Measurements from ENCODE around the gene AGAP1.

Gene AGAP1

DNA sequence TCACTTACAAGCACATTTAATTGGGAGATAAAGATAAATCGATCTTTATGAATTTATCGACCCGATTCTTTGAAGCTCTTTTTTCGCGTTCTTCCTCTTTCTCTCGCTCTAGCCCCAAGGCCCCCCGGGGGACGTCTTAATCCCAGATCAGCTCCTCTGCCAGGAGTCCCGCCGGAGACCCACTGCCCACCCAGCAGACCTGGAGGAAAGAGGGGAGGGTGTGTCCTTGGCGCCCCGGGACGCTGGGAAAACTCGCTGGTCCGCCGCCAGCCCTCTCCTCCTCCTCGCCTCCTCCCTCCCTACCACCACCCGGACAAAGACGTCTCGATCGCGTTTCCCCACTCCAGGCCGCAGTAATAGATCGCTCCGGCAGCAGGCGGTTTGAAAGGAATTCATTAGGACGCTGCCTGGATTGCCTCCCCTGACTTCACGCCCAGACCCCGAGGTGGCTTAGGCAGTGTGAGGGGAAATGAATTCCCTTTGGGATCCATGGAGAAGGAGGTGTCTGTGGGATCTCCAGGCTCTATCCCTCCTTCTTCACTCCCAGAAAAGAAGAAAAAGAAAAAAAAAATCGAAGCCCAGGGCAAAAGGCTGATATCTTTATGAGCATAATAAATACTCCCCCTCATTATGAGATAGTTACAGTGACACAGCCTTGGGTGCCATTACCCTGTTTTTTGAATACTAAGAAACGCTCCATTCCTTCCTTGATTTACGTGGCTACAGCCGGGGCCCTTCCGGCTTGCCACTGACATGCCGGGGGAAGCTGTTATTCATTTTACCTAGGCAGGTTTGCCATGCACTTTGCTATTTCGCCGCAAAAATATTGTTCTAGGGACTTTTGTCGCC, 676.1 kb downstream of the AGAP1 start:
- DNase-seq, result no peak

DNA sequence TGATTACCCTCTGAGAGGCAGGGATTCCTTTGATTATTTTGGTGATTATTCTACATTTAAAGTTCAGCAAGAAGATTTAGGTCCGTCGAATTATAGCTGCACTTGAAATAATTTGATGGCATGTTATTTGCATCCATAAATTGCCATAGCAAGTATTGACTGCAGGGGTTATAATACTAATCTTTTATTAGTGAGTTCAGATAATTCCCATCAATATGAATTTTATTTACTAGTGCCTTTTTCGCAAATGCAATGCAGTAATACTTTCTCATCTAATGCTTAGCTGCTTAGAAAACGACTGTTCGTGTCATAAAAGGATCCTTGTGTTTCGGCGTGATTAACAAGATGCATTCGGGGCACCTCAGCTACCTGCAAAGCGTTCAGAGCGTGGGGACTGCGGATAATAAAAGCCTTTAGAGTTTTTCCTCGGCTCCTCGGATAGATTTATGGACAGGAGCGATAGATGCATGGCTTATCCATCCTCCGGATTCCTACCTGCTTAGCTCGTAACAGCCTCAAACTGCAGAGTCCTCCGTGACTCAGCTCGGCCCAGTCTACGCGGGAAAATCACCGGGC, 676.8 kb downstream of the AGAP1 start:
- DNase-seq, result no peak

DNA sequence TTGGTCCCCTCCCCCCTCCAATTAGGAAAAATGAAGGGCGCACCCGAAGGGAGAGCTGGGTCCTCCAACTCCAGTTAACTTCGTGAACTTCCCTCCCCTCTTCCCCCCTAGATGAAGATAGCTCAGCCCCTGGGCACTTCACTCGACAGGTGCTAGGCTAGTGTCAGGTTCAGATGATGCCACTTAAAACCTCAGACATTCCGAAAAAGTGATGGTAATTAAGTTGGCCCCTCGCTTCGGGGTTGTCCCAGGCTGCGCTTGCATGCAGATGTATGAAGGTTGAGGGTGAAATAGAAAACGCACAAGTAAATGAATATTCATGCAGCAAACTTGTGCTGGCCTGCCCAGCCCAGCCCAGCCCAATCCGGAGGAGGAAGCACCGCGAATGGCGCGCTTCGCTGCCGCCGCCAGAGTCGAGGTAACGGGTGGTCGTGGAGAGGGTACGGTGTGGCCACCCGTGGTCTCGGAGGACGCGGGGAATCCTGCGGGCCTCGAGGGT, 677.4 kb downstream of the AGAP1 start:
- DNase-seq, result no peak

DNA sequence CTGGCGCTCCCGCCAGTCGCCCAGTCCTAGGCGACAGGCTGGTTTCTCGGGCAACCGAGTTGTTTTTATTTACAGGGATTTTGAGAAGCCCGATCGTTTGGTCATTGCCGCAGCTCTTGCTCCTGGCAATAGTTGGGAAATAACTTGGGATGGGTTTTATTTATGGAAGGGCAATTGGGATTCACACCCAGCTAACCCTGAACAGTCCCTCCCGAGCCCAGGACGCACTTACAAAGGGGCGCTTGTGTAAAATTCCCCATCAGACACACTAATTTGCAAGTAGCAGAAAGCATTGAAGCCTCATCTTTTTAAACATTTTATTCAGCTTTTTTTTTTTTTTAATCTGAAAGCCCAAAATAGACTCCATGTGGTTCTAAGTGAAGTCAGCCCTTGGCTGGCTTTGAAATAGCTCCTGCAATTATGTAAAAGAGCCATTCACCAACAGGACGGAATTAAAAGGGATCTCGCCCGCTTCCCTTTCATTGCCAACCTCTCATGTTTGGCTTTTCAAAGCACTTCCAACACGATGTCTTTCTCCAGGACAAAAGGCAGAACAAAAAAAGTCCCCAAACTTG, 677.9 kb downstream of the AGAP1 start:
- no peak for DNase-seq

DNA sequence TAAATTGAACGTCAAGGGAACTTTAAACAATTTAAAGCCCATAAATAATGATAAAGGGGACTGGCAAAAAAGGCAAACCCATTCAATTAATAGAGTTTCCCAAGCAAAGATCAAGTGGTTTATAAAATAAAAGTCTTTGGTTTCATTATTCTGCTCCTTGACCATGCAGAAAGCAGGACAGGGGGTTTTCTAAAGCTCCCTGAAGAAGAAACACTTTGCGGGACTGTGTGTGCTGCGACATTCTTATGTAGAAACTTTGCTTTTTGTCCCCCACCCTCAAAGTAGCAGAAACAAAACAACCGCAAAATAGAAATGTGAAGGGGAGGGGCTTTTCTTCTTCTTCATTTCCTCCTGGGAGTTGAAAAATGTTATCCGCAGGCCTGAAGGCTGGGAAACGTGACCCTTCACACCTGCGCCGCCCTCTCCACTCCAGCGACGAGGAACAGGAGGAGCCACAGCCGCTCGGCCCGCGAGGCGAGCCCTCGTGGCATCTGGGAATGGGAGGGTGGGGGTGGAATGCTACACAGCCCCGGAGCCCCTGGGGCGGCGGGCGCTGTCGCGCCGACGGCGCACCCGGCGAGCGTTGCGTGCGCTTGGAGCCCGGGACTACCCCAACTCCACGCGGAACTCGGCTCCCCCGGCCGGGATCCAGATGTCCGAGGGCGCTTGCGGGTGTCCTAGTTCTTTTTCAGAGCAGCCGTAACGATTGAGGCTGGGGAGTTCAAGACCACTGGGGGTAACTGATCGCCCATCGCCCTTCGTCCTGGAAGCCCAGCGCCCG, 678.6 kb downstream of the AGAP1 start:
- DNase-seq, result no peak

DNA sequence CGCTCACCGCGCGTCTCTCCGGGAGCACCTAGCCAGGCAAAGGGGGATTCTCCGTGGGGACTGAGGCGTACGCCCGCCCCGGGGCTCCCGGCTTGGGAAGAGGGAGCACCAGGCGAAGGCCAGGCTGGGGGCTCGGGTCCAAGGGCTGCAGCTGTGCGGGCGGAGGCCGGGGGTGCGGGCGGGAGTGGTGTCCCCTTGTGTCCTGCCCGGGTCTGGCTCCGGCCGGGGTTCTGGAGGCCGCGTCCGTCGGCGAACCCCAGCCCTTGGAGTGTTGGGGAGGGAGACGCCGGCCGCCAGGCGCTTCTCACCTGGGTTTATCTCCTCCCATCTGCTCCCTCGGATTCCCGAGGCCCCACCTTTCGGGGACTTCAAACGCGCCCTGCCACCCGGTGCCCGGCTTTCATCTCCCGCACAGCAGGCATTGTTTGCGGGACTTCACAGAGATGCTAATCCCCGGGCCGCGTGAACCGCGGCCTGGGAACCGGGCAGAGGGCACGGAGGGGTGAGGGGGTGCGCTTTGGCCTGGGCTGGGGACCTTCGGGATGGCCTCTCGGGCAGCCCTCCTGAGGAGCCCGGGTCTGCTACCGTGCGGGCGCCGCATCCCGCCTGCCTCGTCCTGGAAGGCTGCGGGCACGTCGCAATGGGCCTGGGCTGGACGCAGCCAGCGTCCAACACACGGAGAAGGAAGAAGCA, 679.3 kb downstream of the AGAP1 start:
- DNase-seq, result no peak

DNA sequence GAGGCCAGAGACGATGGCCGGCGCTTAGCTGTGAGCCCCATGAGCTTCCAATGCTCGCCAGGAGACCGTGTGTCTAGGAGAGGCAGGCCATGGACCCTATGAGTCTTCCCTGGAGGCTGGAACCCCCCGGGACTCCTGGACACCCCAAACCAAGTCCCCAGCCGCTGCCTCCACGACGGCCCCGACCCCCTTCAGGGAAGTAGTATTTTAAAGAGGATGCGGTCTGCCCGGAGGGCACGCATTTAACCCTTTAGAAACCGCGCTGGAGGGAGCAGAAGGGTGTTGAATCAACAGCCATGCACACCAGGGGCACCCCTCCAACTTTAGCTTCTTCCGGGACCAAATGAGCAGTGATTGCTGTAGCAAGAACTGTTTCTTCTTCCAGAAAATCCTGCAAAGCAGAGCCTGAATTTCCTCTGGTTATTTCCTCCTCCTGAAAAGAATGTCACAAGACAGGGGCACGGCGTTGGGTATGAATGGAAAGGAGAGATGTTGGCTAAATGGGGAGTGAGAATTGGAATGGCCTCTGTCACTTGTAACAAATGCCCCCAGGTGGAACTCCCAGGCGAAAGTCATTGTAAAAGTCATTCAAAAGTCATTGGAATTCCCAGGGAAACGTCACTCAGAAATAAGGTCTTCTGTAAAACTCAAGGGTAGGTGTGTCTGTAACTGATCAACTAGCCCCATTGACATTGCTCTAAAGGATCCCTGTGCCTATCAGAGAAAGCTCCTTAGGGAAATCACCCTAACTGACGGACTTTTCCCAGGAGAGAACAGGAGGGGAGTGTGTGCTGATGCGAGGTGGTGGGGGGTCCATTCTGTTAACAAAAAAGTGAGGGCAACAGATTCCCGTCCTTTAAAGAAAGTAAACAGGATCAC, 680.1 kb downstream of the AGAP1 start:
- DNase-seq, result no peak

DNA sequence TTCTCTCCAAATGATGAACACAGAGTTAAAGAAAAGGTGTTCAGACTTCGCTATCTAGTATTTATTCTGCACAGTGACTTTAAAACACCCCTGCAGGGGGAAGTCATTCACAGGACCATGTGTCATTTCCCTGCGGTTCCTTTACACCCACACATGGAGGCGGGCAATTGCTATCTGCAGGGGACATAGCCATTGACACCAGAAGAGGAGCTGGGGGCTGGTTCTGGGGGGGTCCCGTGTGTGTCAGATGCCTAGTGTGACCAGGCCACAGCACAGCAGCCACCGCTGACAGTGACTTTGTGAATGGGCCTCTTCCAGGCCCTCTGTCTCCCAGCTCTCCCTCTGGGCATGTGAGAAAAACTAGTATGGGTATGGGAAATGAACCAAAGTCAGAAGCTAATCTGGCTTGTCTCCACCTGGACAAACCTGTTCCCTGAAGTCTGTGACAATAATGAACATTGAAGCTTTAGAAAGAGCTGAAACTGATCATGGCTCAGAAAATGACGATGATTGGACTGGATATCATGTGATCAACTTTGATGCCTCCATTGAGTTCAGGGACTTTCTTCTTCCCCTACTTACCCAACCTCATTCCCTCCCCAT, 681.8 kb downstream of the AGAP1 start:
- DNase-seq, result no peak

DNA sequence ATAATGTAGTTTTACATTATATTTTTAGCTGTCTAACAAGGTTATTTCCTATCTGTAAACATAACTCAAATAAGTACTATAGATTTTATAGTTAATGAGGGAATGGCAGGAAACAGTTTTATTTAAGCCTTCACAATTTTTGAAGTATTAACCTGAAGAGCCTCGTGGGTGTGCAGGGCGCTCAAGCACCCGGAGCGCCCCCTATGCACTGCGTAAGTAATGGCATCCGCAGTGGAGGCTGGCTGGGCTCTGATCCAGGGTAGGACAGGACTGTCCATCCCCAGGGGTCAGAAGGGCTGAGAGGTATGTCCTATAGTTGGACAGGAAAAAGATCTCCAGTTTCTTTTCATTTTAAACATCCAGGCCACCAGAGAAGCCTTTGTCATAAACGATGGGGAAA, 682.6 kb downstream of the AGAP1 start:
- DNase-seq, result no peak

DNA sequence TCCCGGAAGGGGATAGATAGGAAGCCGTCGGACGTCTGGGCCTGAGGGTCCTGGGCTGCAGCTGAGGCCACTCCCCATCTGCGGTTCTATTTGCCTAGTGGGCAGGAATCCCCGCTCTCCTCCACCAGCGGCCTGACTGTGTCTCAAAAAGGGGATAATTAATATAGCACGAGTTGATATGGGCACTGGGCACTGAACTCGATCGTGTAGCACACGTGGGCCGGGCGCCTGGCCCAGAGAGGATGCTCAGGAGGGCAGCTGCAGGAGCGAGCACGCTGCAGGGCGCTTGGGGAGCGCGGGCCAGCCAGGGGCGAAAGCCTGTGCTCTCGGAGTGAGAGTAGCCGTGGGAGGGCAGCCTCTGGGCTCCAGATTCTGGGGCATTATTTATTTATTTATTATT, 683.1 kb downstream of the AGAP1 start:
- DNase-seq, result no peak

DNA sequence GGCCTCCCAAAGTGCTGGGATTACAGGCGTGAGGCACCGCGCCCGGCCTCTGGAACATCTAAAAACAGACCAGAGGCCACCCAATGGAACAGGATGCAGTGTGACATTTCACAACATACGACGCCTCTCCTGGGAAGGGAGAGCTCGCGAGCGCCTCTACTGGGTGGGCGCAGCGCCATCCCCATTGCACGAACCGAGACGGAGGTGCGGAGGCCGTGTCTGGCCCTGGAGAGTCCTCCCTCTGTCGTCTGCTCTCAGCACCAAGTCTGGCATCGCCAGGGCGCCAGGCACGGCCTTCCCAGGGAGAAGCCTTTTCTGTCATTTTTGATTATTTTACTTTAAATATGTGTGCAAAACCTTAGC, 683.7 kb downstream of the AGAP1 start:
- no peak for DNase-seq

DNA sequence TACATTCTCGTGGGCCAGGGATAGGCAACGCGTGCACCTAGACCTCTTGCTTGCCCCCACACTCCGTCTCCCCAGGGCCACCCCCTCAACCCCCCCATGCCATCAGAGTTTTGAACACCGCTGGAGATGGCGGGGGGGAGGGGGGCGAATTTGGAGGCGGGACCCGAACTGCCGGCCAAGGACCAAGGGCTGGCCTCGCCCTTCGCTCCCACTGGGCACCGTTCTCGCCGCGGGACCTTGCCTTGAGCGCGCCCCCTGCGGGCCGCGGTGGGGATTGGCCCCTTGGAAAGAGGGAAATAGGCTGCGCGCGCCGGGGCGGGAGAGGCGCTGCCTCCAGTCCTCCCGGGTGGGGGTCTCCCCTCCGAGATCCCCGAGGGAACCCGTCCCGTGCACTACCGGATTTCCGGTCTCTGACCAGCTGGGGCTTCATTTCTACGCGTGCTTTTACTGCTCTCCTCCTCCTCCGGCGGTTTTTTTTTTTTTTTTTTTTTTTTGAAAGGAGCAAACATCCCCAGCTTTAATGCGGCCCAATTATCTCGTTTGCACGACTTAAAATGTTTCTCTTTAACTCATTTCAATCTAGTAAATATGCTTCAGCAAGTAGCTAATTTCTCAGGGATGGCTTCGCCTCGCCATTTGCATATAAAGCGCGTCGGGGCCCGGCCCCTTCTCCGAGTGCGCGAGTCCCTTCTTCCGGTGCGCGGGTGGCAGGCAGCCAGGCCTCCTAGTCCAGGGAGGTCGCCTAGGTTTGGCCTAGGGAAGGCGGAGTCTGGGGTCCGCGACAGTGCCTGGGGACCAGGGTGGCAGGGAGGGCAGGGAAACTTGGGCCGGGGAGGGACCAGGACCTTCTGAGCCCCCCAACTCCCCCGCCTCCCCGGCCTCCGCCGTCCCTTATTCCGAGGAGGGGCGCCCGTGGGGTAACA, 684.4 kb downstream of the AGAP1 start:
- no peak for DNase-seq

DNA sequence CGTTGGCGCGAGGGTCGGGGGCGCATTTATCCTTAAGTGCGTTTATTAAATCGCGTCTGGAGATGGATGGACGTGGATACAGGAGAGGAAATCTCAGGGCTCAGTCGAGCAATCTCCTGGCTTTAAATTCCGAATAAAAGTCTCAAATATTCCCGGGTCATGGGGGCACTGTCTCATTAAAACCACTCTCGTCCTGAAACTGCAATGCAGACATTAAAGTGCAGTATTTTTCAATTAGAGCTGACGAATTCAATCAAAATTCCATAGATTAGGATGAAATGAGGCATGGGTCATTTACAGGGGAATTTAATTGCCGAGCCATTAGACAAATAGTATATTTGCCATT, 685.0 kb downstream of the AGAP1 start:
- DNase-seq, result no peak

DNA sequence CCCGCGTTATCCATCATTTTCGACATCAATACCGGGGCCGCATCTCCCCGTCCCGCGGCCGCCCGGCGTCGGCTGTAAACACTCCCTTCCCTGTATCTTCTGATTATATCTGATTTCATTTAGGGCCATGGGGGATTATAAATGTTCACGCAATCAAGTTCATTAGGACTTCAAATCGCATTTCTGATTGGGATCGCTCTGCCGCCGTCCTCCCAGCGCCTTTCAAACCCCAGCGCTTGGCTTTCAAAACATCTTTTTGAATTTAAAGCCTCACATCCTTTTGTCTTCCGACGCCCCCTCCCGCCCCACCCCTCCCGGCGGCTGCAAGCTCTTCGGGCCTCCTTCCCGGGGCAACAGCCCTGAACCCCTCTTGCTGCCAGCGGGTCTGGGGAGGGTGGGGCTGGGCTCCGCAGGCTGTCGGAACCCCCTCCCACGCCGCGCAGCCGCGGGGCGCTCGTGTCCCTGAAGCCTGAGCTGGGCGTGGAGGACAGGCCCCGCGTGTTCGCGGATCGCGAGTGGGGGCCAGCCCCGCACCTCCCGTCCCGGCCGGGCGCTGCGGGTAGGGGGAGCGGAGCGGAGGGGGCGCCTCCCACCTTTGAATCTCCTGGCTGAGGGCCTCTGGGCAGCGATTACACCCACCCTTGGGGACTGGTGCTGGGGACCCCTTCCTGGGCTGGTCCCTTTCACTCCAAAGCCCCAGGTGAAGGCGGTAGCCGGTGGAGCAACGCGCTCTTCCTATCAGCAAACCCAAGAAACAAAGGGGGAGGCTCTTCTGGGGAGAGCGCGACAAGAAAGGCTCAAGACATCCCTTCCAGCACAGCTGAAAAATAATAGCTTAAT, 685.6 kb downstream of the AGAP1 start:
- no peak for DNase-seq

DNA sequence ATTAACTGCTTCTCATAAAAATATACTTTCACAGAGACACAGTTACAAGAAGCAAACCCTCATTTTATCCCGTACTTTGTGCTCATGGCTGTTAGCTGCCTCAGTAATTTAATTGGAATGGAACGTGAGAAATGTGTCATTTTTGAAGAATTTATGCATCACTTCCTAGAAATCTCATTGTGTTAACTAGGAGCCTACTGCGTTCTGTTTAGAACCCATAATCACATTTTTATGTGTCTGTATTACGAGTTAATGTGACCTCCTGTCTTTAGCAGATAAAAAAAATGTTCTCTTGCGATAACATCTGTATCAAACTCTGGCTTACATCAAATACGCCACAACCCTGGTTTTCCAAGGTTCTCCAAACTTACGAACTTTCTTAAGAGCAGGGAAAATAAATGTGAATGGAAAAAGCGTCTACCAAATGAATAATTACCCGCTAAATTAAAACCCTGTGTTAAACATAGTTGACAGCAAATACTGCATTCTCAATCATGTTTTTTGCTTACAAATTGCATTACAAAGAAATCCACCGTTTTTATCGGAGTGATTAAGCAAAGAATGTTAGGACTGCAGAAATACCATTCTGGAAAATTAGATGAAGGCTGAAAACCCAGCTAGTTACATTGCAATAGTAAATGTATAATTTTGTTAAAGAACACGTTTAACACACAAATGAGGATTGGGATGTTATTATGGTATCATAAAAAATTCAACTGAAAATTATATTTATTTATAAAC, 686.4 kb downstream of the AGAP1 start:
- no peak for DNase-seq

DNA sequence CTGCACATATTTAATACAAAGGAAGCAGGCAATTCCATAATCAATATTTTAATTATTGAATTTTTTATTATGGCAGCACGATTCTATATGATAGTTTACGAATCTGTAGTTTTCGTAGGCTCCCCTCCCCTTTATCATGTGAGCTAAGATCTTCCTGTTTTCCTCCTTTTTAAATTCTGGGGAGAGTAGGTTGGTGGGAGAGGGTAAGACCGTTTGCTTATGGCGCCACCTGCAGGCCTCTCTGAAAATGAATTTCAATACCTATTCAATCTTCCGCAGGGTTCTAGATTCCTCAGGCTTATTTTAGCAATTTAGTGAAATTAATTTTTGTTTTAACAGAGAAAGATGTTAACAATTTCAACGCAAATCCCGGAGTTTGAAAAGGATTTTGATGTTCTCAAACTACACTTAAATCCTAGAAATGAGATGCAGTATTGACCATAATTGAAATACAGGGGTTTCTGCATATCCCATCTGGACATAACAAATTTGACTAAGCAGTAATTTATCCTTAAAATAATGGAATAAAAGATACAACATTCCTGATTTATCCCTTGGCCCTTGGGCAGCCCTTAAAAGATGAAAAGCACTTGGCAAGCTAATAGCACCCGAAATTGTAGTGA, 687.1 kb downstream of the AGAP1 start:
- DNase-seq, result peak; percentile 21

All from CD4-positive, alpha-beta T cell treated with Interleukin-6 for 4 hours (primary cell).